IMR-90 (cell line): ENCODE measurements around the gene ITGB5. TPM values are rescaled to one million over a fixed set of nuclear protein-coding genes. Genes with fewer than 3 reads are reported as not detected.

Source experiments
- ATAC-seq: fragments of 200-7000 bp; cut with Tn5 transposase; 2 replicates; pipeline ENCODE4 v1.9.1; 2020; ENCODE audit warnings: low read depth, mild to moderate bottlenecking, moderate library complexity
- BruUV-seq: library from RNA; stranded (reverse); fragments of 400-500 nt; replicated peaks from 2 replicates; lab custom pipeline; 2021; lab: Mats Ljungman, UMichigan
- CTCF ChIA-PET: fragments of 300-600 bp; formaldehyde crosslinking; extraction: SDS; loops from one replicate; lab custom pipeline; 2021; ENCODE audit warnings: antibody characterized with exemption; lab: Yijun Ruan, JAX
- POLR2A ChIA-PET: fragments of 300-600 bp; sonication (Branson Sonifier 250); formaldehyde crosslinking; loops from one replicate; lab custom pipeline; 2022; ENCODE audit warnings: antibody characterized with exemption; ENCODE audit not compliant: unreplicated experiment; lab: Charles Lee
- DNase-seq: peaks from one replicate; pipeline ENCODE4 v3.0.0; 2013
- H2AFZ ChIP-seq: replicated peaks from 2 replicates; pipeline ENCODE3; 2013; ENCODE audit warnings: low read length, mild to moderate bottlenecking; ENCODE audit not compliant: poor library complexity
- H2AK5ac ChIP-seq: 2 replicates; pipeline ENCODE4 v1.6.1; 2013; ENCODE audit warnings: low read depth, low read length, inconsistent platforms
- H2AK9ac ChIP-seq: replicated peaks from 2 replicates; pipeline ENCODE3; 2013; ENCODE audit warnings: mild to moderate bottlenecking, low read depth, low read length, moderate library complexity; ENCODE audit not compliant: poor library complexity
- H2BK120ac ChIP-seq: 2 replicates; pipeline ENCODE4 v1.6.1; 2013; ENCODE audit warnings: low read depth, low read length, inconsistent platforms
- H2BK15ac ChIP-seq: 3 replicates; pipeline ENCODE4 v1.6.1; 2013; ENCODE audit warnings: low read depth, low read length, inconsistent platforms
- H2BK20ac ChIP-seq: 2 replicates; pipeline ENCODE4 v1.6.1; 2013; ENCODE audit warnings: low read depth, mild to moderate bottlenecking, inconsistent platforms, low read length, moderate library complexity
- H2BK5ac ChIP-seq: 2 replicates; pipeline ENCODE4 v1.6.1; 2013; ENCODE audit warnings: mild to moderate bottlenecking, low read depth, low read length, inconsistent platforms; ENCODE audit not compliant: poor library complexity, severe bottlenecking
- H3K14ac ChIP-seq: replicated peaks from 2 replicates; pipeline ENCODE4 v1.6.1; 2013; ENCODE audit warnings: low read depth, low read length, inconsistent platforms
- H3K18ac ChIP-seq: 2 replicates; pipeline ENCODE4 v1.6.1; 2013; ENCODE audit warnings: low read depth, low read length, control low read depth
- H3K23ac ChIP-seq: 2 replicates; pipeline ENCODE4 v1.6.1; 2013; ENCODE audit warnings: low read depth, low read length, inconsistent platforms
- H3K27ac ChIP-seq: 2 replicates; pipeline ENCODE4 v1.5.1; 2013; ENCODE audit warnings: mild to moderate bottlenecking, control low read depth, low read length; ENCODE audit not compliant: insufficient read depth
- H3K27me3 ChIP-seq: 2 replicates; pipeline ENCODE4 v1.6.1; 2013; ENCODE audit warnings: low read length; ENCODE audit not compliant: control insufficient read depth, insufficient read depth
- H3K36me3 ChIP-seq: 2 replicates; pipeline ENCODE4 v1.6.1; 2013; ENCODE audit warnings: low read length, mixed read lengths; ENCODE audit not compliant: control insufficient read depth, insufficient read depth
- H3K4ac ChIP-seq: 2 replicates; pipeline ENCODE4 v1.6.1; 2013; ENCODE audit warnings: low read depth, low read length, inconsistent platforms
- H3K4me1 ChIP-seq: 2 replicates; pipeline ENCODE4 v1.6.1; 2013; ENCODE audit warnings: low read length, mixed read lengths; ENCODE audit not compliant: control insufficient read depth, insufficient read depth
- H3K4me2 ChIP-seq: 2 replicates; pipeline ENCODE4 v1.6.1; 2013; ENCODE audit warnings: low read depth, mild to moderate bottlenecking, control low read depth, low read length, moderate library complexity
- H3K4me3 ChIP-seq: 2 replicates; pipeline ENCODE4 v1.5.1; 2013; ENCODE audit warnings: low read depth, mild to moderate bottlenecking, control low read depth, low read length, moderate library complexity; ENCODE audit not compliant: insufficient read depth
- H3K56ac ChIP-seq: 2 replicates; pipeline ENCODE4 v1.6.1; 2013; ENCODE audit warnings: low read length, inconsistent platforms; ENCODE audit not compliant: insufficient read depth; ENCODE audit errors: extremely low read depth
- H3K79me1 ChIP-seq, 2 experiments: 2 replicates each; pipeline ENCODE4 v1.6.1; 2013; ENCODE audit warnings: low read length in 2 of 2, inconsistent platforms in 1 of 2, low read depth in 1 of 2
- H3K9ac ChIP-seq: 2 replicates; pipeline ENCODE4 v1.6.1; 2013; ENCODE audit warnings: low read depth, low read length, control low read depth
- H3K9me1 ChIP-seq: 2 replicates; pipeline ENCODE4 v1.6.1; 2013; ENCODE audit warnings: low read length, inconsistent platforms; ENCODE audit not compliant: insufficient read depth
- H3K9me3 ChIP-seq: 2 replicates; pipeline ENCODE4 v1.6.1; 2013; ENCODE audit warnings: low read length; ENCODE audit not compliant: control insufficient read depth, insufficient read depth
- H4K20me1 ChIP-seq: 2 replicates; pipeline ENCODE4 v1.6.1; 2013; ENCODE audit warnings: low read length, inconsistent platforms; ENCODE audit not compliant: insufficient read depth
- H4K5ac ChIP-seq: 2 replicates; pipeline ENCODE4 v1.6.1; 2013; ENCODE audit warnings: mild to moderate bottlenecking, low read depth, low read length, control low read depth
- H4K8ac ChIP-seq, 2 experiments: 2 replicates each; pipeline ENCODE4 v1.6.1; 2013; ENCODE audit warnings: low read depth in 2 of 2, low read length in 2 of 2, control low read depth in 1 of 2, inconsistent platforms in 1 of 2
- H4K91ac ChIP-seq: 2 replicates; pipeline ENCODE4 v1.6.1; 2013; ENCODE audit warnings: low read depth, low read length, inconsistent platforms; ENCODE audit not compliant: insufficient read depth
- BHLHE40 ChIP-seq: fragments of 150-350 bp; IDR thresholded peaks from 2 replicates; pipeline ENCODE4 v1.6.1; 2016; ENCODE audit warnings: mild to moderate bottlenecking, low read depth, low read length
- RAD21 ChIP-seq: IDR thresholded peaks from 2 replicates; pipeline ENCODE4 v1.6.1; 2012; ENCODE audit warnings: low read length, improper control_type of control experiment
- WGBS, 2 experiments: methylation state at CpG; one replicate each; pipeline versions ENCODE4 v1.1.5 to v1.1.7; 2013; ENCODE audit warnings: missing lambda C conversion rate in 2 of 2; ENCODE audit not compliant: insufficient read length in 1 of 2; ENCODE audit errors: extremely low coverage in 2 of 2; 5-methylcytosine and 5-hydroxymethylcytosine counted together
- dilution Hi-C: fragments of 300-500 bp; cut with HindIII; formaldehyde crosslinking; loops from one replicate; pipeline ENCODE4 v1.14.3; 2018; ENCODE audit warnings: low sequenced_read_pairs; ENCODE audit not compliant: unreplicated experiment
- in situ Hi-C: fragments of 300-500 bp; cut with MboI; formaldehyde crosslinking; loops from 3 replicates; pipeline ENCODE4 v1.14.3; 2019; ENCODE audit warnings: low sequenced_read_pairs, inconsistent platforms, mixed read lengths
- intact Hi-C: fragments of 100-400 bp; cut with micrococcal nuclease; formaldehyde crosslinking; loops from 2 replicates; pipeline ENCODE4 v1.10.0; 2022
- polyA plus RNA-seq, 3 experiments: library from polyadenylated mRNA; depleted of rRNA; stranded (reverse); fragments of >200 nt; gene quantifications; 2 replicates each; pipeline ENCODE4 v1.2.3, GENCODE V29; 2012; ENCODE audit warnings: low replicate concordance in 1 of 3
- total RNA-seq: library from RNA; depleted of rRNA; stranded (reverse); fragments of >200 nt; gene quantifications from 2 replicates; pipeline ENCODE4 v1.2.3, GENCODE V29; 2012

The ITGB5 gene
- total and polyA plus RNA-seq, 2 of the 4 experiments (the other 2 are of a cell fraction), result 85.0 to 101 TPM

GRCh38 chr3:124845406-124845805 is 41.8 kb downstream of the ITGB5 start:
- ChIA-PET POLR2A (no interaction called here), CTCF (interaction anchor here (0.8 to 1.0 kb wide), 2 partner anchors 56 to 58 kb away, joined by 3 read pairs; no protein-coding TSS in a partner anchor)
- DNase-seq (peak; percentile 90), ATAC-seq (peak; percentile 93)
- peak overlapping the region in 1 of 2 experiments; percentile 91; a peak in 2 of 4 replicates for H4K8ac ChIP-seq
- H2BK120ac ChIP-seq, result peak overlapping the region; percentile 90
- peak overlapping the region; percentile 82 for H3K18ac ChIP-seq
- WGBS, 2 experiments, result no CpG with 5 or more reads among the region's 5 CpGs
- H4K91ac ChIP-seq, result peak overlapping the region; percentile 87
- dilution Hi-C loops, result no loop called here
- peaks cover 3% of the 10 kb centered on the region; the same call in 1 of the 2 replicates for H4K20me1 ChIP-seq
- H4K5ac ChIP-seq, result peak overlapping the region; percentile 58; the same call in 1 of the 2 replicates
- peak overlapping the region; percentile 93 for H2BK5ac ChIP-seq
- H2BK20ac ChIP-seq, result peak overlapping the region; percentile 81; the same call in 1 of the 2 replicates
- peak overlapping the region; percentile 63; the same call in 2 of the 3 replicates for H2BK15ac ChIP-seq
- H3K9me3 ChIP-seq, result no peaks in the 10 kb centered on the region
- H3K14ac ChIP-seq, result peak overlapping the region; percentile 88
- no peak overlapping the region for H3K4me3 ChIP-seq
- H3K23ac ChIP-seq, result peak overlapping the region; percentile 74; the same call in 1 of the 2 replicates
- intact Hi-C loops, result no loop called here
- H3K9ac ChIP-seq, result peak overlapping the region; percentile 26
- no peaks in the 10 kb centered on the region for H3K27me3 ChIP-seq
- peaks cover 28% of the 10 kb centered on the region for H3K4me1 ChIP-seq
- peaks cover 38% of the 10 kb centered on the region; the same call in 1 of the 2 replicates for H3K9me1 ChIP-seq
- 0 out of 2 replicates have a peak overlapping the region, but pooled peaks have one; percentile 26 for H3K56ac ChIP-seq
- peak overlapping the region; percentile 67 for H3K27ac ChIP-seq
- in situ Hi-C loops, result no loop called here
- peak overlapping the region; percentile 95 for H2AK5ac ChIP-seq
- peaks cover 35 to 64% of the 10 kb centered on the region in 2 experiments for H3K79me1 ChIP-seq
- peak overlapping the region; percentile 85 for H2AFZ ChIP-seq
- BruUV-seq, result no TSS peak
- H3K4ac ChIP-seq, result peak overlapping the region; percentile 92
- TF ChIP-seq RAD21 (0 out of 2 replicates have a peak, but pooled peaks have one; percentile 10), BHLHE40 (no peak)
- peak overlapping the region; percentile 40 for H3K4me2 ChIP-seq
- H3K36me3 ChIP-seq, result peaks cover 20% of the 10 kb centered on the region
- no peak overlapping the region for H2AK9ac ChIP-seq
